Measurements from ENCODE around the gene HES6. TPM values are rescaled to one million over a fixed set of nuclear protein-coding genes. Genes with fewer than 3 reads are reported as not detected.
"Not testable (repeated sequence)": the region's sequence is repeated elsewhere in the genome, so short reads cannot be mapped to it uniquely, and the experiment has no call there.

Gene HES6
- total RNA-seq, 1 experiment from 2014 or later, result 9.8 TPM

DNA sequence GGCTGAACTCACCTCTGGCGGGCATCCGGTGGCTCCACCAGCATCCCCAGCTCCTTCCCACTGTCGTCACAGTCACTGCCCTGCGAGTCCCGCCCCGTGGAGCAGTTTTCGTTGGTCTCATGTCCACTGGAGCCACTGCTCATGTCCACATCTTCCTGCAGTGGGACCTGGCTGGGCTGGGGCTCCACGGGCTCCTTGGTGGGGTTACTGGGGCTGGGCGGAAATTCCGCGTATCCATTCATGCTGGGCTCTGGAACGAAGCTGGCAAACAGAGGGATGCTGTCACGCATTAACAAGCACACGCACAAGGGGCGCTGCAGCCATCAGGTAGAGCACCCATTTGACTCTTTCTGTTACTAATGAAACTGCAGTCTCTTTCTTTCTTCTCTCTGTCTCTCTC is 37.9 kb upstream of the HES6 start:
- no peak for TF ChIP-seq EZH2phosphoT487 (IDR thresholded peaks at IDR 0.05; ENCODE audit: borderline replicate concordance, low read length)
- no peak for TF ChIP-seq EZH2 (IDR thresholded peaks at IDR 0.05; ENCODE audit: low read length, unreplicated experiment)
- TF ChIP-seq CTCF (conservative IDR thresholded peaks at IDR 0.05; ENCODE audit: low read depth, low read length), result peak; percentile 36
- DNase-seq (no peak), ATAC-seq (no peak)
- intact Hi-C loops (cut with micrococcal nuclease), result no loop called here
- Histone ChIP-seq H3K9ac (ENCODE audit: low read length) (no peak overlapping the region), H3K4me2 (ENCODE audit: low read length) (no peak overlapping the region), H2AFZ (ENCODE audit: low read length) (no peak overlapping the region), H3K9me3 (ENCODE audit: low read length) (no peaks in the 10 kb centered on the region), H3K27me3 (ENCODE audit: low read length) (no peaks in the 10 kb centered on the region), H3K9me2 (replicated peaks; ENCODE audit: low read length) (no peaks in the 10 kb centered on the region), H3K4me1 (ENCODE audit: insufficient read depth, low read length) (no peaks in the 10 kb centered on the region), H3K36me3 (ENCODE audit: low read depth, low read length) (peaks cover 16% of the 10 kb centered on the region), H4K20me1 (ENCODE audit: low read length) (peaks cover 25% of the 10 kb centered on the region; the same call in 1 of the 2 replicates), H3F3A (ENCODE audit: low read length, unreplicated experiment) (no peaks in the 10 kb centered on the region), H3K79me2 (ENCODE audit: low read length) (peaks cover 45% of the 10 kb centered on the region), H3K27ac (ENCODE audit: low read length) (no peak overlapping the region), H3K4me3 (ENCODE audit: low read length) (no peak overlapping the region)
- ChIA-PET CTCF (no interaction called here), POLR2A (ENCODE audit: unreplicated experiment) (interaction anchor here (0.6 kb wide), 1 partner anchor 776 kb away, joined by 3 read pairs; no protein-coding TSS in a partner anchor)
- no TSS peak for BruUV-seq (replicated peaks)

DNA sequence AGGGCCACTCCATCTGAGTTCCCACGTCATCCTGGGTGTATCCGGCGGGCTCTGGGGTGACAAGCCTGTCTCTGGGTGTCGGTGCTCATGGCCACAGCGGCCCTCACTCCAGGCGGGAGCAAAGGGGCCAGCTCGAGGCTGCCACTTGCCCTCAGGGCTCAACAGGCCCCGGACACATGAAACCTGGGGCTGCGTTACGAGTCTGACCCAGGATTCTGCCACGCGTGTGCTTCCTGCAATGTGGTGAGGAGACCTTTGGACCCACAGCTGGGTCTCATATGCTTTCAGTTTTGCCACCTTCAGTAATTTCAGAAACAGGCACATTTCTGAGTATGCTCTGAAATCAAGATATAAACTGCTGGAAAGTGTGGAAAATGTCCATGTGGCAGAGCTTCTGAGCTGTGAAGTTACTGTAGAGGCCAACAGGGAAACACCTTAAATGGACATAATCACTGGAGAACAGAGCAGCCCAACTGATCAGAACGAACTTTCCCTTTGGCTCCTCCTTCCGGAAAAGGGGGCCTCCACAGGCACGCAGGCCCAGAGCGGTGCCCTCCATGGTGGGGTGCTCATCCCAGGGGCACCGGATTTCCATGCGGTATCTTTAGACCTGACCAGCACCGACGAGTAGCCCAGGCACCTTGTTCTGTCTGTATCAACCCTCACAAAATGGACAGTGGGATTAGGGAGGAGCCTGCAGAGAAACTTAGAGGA is 34.5 kb upstream of the HES6 start:
- no peaks in the 10 kb centered on the region for H3K9me3 ChIP-seq (ENCODE audit: low read length)
- no peak overlapping the region for H2AFZ ChIP-seq (ENCODE audit: low read length)
- BruUV-seq (replicated peaks), result no TSS peak
- no peak overlapping the region for H3K9ac ChIP-seq (ENCODE audit: low read length)
- no peak overlapping the region for H3K4me2 ChIP-seq (ENCODE audit: low read length)
- intact Hi-C loops (cut with micrococcal nuclease), result no loop called here
- TF ChIP-seq CTCF (conservative IDR thresholded peaks at IDR 0.05; ENCODE audit: low read depth, low read length) (no peak), EZH2phosphoT487 (IDR thresholded peaks at IDR 0.05; ENCODE audit: borderline replicate concordance, low read length) (no peak), EZH2 (IDR thresholded peaks at IDR 0.05; ENCODE audit: low read length, unreplicated experiment) (no peak)
- peaks cover 3% of the 10 kb centered on the region; the same call in 1 of the 2 replicates for H4K20me1 ChIP-seq (ENCODE audit: low read length)
- peaks cover 16% of the 10 kb centered on the region for H3K36me3 ChIP-seq (ENCODE audit: low read depth, low read length)
- peaks cover 14% of the 10 kb centered on the region; the same call in 1 of the 2 replicates for H3K79me2 ChIP-seq (ENCODE audit: low read length)
- no peaks in the 10 kb centered on the region for H3K4me1 ChIP-seq (ENCODE audit: insufficient read depth, low read length)
- no peak for ATAC-seq
- ChIA-PET POLR2A (ENCODE audit: unreplicated experiment) (no interaction called here), CTCF (no interaction called here)
- no peaks in the 10 kb centered on the region for H3K27me3 ChIP-seq (ENCODE audit: low read length)
- H3K9me2 ChIP-seq (replicated peaks; ENCODE audit: low read length), result no peaks in the 10 kb centered on the region
- DNase-seq, result no peak
- H3F3A ChIP-seq (ENCODE audit: low read length, unreplicated experiment), result no peaks in the 10 kb centered on the region
- no peak overlapping the region for H3K4me3 ChIP-seq (ENCODE audit: low read length)
- H3K27ac ChIP-seq (ENCODE audit: low read length), result no peak overlapping the region

DNA sequence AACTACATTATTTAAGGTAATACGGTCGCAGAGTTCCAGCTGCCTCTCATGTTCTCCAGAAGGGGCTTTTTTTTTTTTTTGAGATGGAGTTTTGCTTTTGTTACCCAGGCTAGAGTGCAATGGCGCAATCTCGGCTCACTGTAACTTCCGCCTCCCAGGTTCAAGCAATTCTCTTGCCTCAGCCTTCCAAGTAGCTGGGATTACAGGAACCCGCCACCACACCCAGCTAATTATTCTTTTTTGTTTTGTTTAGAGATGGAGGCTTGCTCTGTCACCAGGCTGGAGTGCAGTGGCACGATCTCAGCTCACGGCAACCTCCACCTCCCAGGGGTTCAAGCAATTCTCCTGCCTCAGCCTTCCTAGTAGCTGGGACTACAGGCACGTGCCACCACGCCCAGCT is 33.6 kb upstream of the HES6 start:
- CTCF ChIA-PET; H3K4me1 ChIP-seq (ENCODE audit: insufficient read depth, low read length); H3K4me2 ChIP-seq (ENCODE audit: low read length): not testable (repeated sequence)

More for the DNA sequence above, 33.6 kb upstream of the HES6 start:
- H3K9me2 ChIP-seq (replicated peaks; ENCODE audit: low read length); H3K79me2 ChIP-seq (ENCODE audit: low read length); BruUV-seq (replicated peaks); POLR2A ChIA-PET (ENCODE audit: unreplicated experiment); H2AFZ ChIP-seq (ENCODE audit: low read length); DNase-seq; H3K9me3 ChIP-seq (ENCODE audit: low read length); H3K27me3 ChIP-seq (ENCODE audit: low read length); H4K20me1 ChIP-seq (ENCODE audit: low read length); H3K9ac ChIP-seq (ENCODE audit: low read length); H3K27ac ChIP-seq (ENCODE audit: low read length); H3F3A ChIP-seq (ENCODE audit: low read length, unreplicated experiment); H3K4me3 ChIP-seq (ENCODE audit: low read length); ATAC-seq; intact Hi-C loops (cut with micrococcal nuclease): not testable (repeated sequence)
- peaks cover 16% of the 10 kb centered on the region for H3K36me3 ChIP-seq (ENCODE audit: low read depth, low read length)
